ENCODE data around the gene CD80. TPM values are rescaled to one million over a fixed set of nuclear protein-coding genes. Genes with fewer than 3 reads are reported as not detected.

Gene CD80
- total and polyA plus RNA-seq, 2 of the 8 experiments (the other 6 are each of a cell fraction or from before 2014, with no cell fraction given) = 0.11 TPM; not detected in 1

DNA sequence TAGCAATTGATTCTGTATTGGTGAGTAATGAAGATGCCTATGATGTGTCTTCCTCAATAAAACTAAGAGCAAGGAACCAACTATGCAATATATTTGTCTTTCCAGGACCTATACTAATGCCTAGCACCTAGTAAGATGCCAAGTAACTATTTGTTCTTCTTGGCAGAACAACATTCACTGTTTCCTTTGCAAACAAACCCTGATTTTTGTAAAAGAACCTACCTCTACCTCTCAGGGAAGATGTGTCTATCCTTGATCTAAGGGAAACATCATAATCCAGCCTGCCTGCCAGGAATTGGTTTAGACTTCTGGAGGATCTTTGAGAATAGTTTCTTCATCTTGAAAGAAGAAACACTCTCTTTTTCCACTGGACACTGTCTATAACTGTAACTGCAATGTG is 16.1 kb upstream of the CD80 start (continued):
- TF ChIP-seq, protein P1, sequence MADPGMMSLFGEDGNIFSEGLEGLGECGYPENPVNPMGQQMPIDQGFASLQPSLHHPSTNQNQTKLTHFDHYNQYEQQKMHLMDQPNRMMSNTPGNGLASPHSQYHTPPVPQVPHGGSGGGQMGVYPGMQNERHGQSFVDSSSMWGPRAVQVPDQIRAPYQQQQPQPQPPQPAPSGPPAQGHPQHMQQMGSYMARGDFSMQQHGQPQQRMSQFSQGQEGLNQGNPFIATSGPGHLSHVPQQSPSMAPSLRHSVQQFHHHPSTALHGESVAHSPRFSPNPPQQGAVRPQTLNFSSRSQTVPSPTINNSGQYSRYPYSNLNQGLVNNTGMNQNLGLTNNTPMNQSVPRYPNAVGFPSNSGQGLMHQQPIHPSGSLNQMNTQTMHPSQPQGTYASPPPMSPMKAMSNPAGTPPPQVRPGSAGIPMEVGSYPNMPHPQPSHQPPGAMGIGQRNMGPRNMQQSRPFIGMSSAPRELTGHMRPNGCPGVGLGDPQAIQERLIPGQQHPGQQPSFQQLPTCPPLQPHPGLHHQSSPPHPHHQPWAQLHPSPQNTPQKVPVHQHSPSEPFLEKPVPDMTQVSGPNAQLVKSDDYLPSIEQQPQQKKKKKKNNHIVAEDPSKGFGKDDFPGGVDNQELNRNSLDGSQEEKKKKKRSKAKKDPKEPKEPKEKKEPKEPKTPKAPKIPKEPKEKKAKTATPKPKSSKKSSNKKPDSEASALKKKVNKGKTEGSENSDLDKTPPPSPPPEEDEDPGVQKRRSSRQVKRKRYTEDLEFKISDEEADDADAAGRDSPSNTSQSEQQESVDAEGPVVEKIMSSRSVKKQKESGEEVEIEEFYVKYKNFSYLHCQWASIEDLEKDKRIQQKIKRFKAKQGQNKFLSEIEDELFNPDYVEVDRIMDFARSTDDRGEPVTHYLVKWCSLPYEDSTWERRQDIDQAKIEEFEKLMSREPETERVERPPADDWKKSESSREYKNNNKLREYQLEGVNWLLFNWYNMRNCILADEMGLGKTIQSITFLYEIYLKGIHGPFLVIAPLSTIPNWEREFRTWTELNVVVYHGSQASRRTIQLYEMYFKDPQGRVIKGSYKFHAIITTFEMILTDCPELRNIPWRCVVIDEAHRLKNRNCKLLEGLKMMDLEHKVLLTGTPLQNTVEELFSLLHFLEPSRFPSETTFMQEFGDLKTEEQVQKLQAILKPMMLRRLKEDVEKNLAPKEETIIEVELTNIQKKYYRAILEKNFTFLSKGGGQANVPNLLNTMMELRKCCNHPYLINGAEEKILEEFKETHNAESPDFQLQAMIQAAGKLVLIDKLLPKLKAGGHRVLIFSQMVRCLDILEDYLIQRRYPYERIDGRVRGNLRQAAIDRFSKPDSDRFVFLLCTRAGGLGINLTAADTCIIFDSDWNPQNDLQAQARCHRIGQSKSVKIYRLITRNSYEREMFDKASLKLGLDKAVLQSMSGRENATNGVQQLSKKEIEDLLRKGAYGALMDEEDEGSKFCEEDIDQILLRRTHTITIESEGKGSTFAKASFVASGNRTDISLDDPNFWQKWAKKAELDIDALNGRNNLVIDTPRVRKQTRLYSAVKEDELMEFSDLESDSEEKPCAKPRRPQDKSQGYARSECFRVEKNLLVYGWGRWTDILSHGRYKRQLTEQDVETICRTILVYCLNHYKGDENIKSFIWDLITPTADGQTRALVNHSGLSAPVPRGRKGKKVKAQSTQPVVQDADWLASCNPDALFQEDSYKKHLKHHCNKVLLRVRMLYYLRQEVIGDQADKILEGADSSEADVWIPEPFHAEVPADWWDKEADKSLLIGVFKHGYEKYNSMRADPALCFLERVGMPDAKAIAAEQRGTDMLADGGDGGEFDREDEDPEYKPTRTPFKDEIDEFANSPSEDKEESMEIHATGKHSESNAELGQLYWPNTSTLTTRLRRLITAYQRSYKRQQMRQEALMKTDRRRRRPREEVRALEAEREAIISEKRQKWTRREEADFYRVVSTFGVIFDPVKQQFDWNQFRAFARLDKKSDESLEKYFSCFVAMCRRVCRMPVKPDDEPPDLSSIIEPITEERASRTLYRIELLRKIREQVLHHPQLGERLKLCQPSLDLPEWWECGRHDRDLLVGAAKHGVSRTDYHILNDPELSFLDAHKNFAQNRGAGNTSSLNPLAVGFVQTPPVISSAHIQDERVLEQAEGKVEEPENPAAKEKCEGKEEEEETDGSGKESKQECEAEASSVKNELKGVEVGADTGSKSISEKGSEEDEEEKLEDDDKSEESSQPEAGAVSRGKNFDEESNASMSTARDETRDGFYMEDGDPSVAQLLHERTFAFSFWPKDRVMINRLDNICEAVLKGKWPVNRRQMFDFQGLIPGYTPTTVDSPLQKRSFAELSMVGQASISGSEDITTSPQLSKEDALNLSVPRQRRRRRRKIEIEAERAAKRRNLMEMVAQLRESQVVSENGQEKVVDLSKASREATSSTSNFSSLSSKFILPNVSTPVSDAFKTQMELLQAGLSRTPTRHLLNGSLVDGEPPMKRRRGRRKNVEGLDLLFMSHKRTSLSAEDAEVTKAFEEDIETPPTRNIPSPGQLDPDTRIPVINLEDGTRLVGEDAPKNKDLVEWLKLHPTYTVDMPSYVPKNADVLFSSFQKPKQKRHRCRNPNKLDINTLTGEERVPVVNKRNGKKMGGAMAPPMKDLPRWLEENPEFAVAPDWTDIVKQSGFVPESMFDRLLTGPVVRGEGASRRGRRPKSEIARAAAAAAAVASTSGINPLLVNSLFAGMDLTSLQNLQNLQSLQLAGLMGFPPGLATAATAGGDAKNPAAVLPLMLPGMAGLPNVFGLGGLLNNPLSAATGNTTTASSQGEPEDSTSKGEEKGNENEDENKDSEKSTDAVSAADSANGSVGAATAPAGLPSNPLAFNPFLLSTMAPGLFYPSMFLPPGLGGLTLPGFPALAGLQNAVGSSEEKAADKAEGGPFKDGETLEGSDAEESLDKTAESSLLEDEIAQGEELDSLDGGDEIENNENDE (IDR thresholded peaks at IDR 0.05; ENCODE audit: insufficient replicate concordance, low read length) = no peak
- no peak for TF ChIP-seq EP300 (IDR thresholded peaks at IDR 0.05; ENCODE audit: borderline replicate concordance in 1 of 2, low read depth in 2 of 2, low read length in 2 of 2)
- TF ChIP-seq MAFK (IDR thresholded peaks at IDR 0.05; ENCODE audit: low read depth, low read length) = no peak
- no peak for TF ChIP-seq SP2 (IDR thresholded peaks at IDR 0.05; ENCODE audit: low read length)
- TF ChIP-seq CTBP2 (IDR thresholded peaks at IDR 0.05; ENCODE audit: borderline replicate concordance, insufficient read depth, insufficient read length, low read length) = no peak
